ENCODE data around the gene AHRR. TPM values are rescaled to one million over a fixed set of nuclear protein-coding genes. Genes with fewer than 3 reads are reported as not detected.
A peak's percentile ranks its signal among the peaks of the same experiment; 100 is the strongest.
"Not testable (repeated sequence)": the region's sequence is repeated elsewhere in the genome, so short reads cannot be mapped to it uniquely, and the experiment has no call there.

AHRR gene
- total RNA-seq, 1 donor from 2014 or later: 7.4 TPM

- DNase-seq (ENCODE audit: low spot score): peak; percentile 32
Measured at GRCh38 chr5:378301-378891, 56.9 kb downstream of the AHRR start.

- peak; percentile 43 for DNase-seq (ENCODE audit: low spot score)
Measured at GRCh38 chr5:378976-379742, 57.6 kb downstream of the AHRR start.

- peak; percentile 27 for DNase-seq (ENCODE audit: low spot score)
Measured at GRCh38 chr5:380701-381309, 59.3 kb downstream of the AHRR start.

- DNase-seq (ENCODE audit: low spot score): no peak
Measured at GRCh38 chr5:383066-383465, 61.6 kb downstream of the AHRR start.

- DNase-seq (ENCODE audit: low spot score): no peak
Measured at GRCh38 chr5:383621-384020, 62.1 kb downstream of the AHRR start.

GRCh38 chr5:384576-384975, 63.1 kb downstream of the AHRR start:
- DNase-seq (ENCODE audit: low spot score): not testable (repeated sequence)

GRCh38 chr5:385321-385720, 63.8 kb downstream of the AHRR start:
- DNase-seq (ENCODE audit: low spot score): no peak

- DNase-seq (ENCODE audit: low spot score): peak; percentile 27
Measured at GRCh38 chr5:386432-387341, 65.2 kb downstream of the AHRR start.

GRCh38 chr5:387491-388265, 66.2 kb downstream of the AHRR start:
- DNase-seq (ENCODE audit: low spot score): no peak

- DNase-seq (ENCODE audit: low spot score): no peak
Measured at GRCh38 chr5:388266-389196, 67.0 kb downstream of the AHRR start.

- no peak for DNase-seq (ENCODE audit: low spot score)
Measured at GRCh38 chr5:389197-389821, 67.8 kb downstream of the AHRR start.

GRCh38 chr5:389891-390622, 68.5 kb downstream of the AHRR start:
- DNase-seq (ENCODE audit: low spot score): no peak

GRCh38 chr5:390623-391491, 69.3 kb downstream of the AHRR start:
- DNase-seq (ENCODE audit: low spot score): peak; percentile 44

- DNase-seq (ENCODE audit: low spot score): no peak
Measured at GRCh38 chr5:392431-392988, 71.0 kb downstream of the AHRR start.

- DNase-seq (ENCODE audit: low spot score): no peak
Measured at GRCh38 chr5:393846-394275, 72.3 kb downstream of the AHRR start.

- no peak for DNase-seq (ENCODE audit: low spot score)
Measured at GRCh38 chr5:394671-395155, 73.2 kb downstream of the AHRR start.

GRCh38 chr5:395156-395920, 73.8 kb downstream of the AHRR start:
- DNase-seq (ENCODE audit: low spot score): no peak

Data from ureter (tissue), 1 donor.